Kidney glomerular epithelial cell (primary cell): ENCODE results near the gene HGS.
"Not testable (repeated sequence)": the region's sequence is repeated elsewhere in the genome, so short reads cannot be mapped to it uniquely, and the experiment has no call there.

Source experiments
- DNase-seq: peaks from one replicate; lab custom pipeline; 2025; lab: John Stamatoyannopoulos, UW

The HGS gene

GRCh38 chr17:81720267-81721071 lies 36.7 kb downstream of the HGS start:
- DNase-seq: no peak

- no peak for DNase-seq
Observed at GRCh38 chr17:81722184-81723120, 38.6 kb downstream of the HGS start.

- DNase-seq: no peak
Observed at GRCh38 chr17:81723651-81724209, 39.9 kb downstream of the HGS start.

- DNase-seq: no peak
Observed at GRCh38 chr17:81725439-81725838, 41.6 kb downstream of the HGS start.

GRCh38 chr17:81726004-81726403 lies 42.2 kb downstream of the HGS start:
- DNase-seq: no peak

- DNase-seq: no peak
Observed at GRCh38 chr17:81727324-81728031, 43.7 kb downstream of the HGS start.

GRCh38 chr17:81733507-81734404 lies 49.9 kb downstream of the HGS start:
- DNase-seq: peak; percentile 71

- no peak for DNase-seq
Observed at GRCh38 chr17:81734405-81735263, 50.8 kb downstream of the HGS start.

- DNase-seq: peak; percentile 16
Observed at GRCh38 chr17:81735264-81736102, 51.7 kb downstream of the HGS start.

GRCh38 chr17:81737947-81738800 lies 54.4 kb downstream of the HGS start:
- DNase-seq: no peak

- DNase-seq: no peak
Observed at GRCh38 chr17:81738801-81739393, 55.1 kb downstream of the HGS start.

GRCh38 chr17:81739593-81739992 lies 55.8 kb downstream of the HGS start:
- not testable (repeated sequence) for DNase-seq

- no peak for DNase-seq
Observed at GRCh38 chr17:81740395-81740961, 56.7 kb downstream of the HGS start.

- no peak for DNase-seq
Observed at GRCh38 chr17:81741049-81741593, 57.3 kb downstream of the HGS start.

GRCh38 chr17:81741594-81742452 lies 58.0 kb downstream of the HGS start:
- no peak for DNase-seq
